K562 (cell line): ENCODE results near the gene CLCNKB. TPM values are rescaled to one million over a fixed set of nuclear protein-coding genes. Genes with fewer than 3 reads are reported as not detected.
A peak's percentile ranks its signal among the peaks of the same experiment; 100 is the strongest.

Source experiments
- DPF2 ChIP-seq: fragments of 450-650 bp; IDR thresholded peaks from 2 replicates; pipeline ENCODE4 v1.6.1; 2016
- ESRRA ChIP-seq: fragments of 450-650 bp; IDR thresholded peaks from 2 replicates; pipeline ENCODE4 v1.6.1; 2014; ENCODE audit warnings: low read depth, mild to moderate bottlenecking, moderate library complexity, borderline replicate concordance
- GTF3C2 ChIP-seq: IDR thresholded peaks from 3 replicates; pipeline ENCODE4 v1.6.1; 2011; ENCODE audit warnings: borderline replicate concordance, mild to moderate bottlenecking, moderate library complexity; ENCODE audit not compliant: insufficient read length; ENCODE audit errors: extremely low read depth
- HMG20A ChIP-seq: fragments of 450-650 bp; formaldehyde crosslinking; conservative IDR thresholded peaks from 2 replicates; pipeline ENCODE4 v1.4.0; 2020; ENCODE audit warnings: mild to moderate bottlenecking, mixed read lengths
- ID3 ChIP-seq, 2 experiments: fragments of 250-450 bp in 1 of 2; fragments of 450-650 bp in 1 of 2; sonication (Bioruptor Pico) in 1 of 2; IDR thresholded peaks; 2 replicates each; pipeline versions ENCODE4 v1.6.1 to v1.8.0; 2016 to 2021; ENCODE audit warnings: mild to moderate bottlenecking in 2 of 2, moderate library complexity in 2 of 2, missing compliant biosample characterization in 1 of 2, missing genetic modification characterization in 1 of 2
- NFE2L1 ChIP-seq: fragments of 450-650 bp; IDR thresholded peaks from 2 replicates; pipeline ENCODE4 v1.6.1; 2016; ENCODE audit warnings: missing genetic modification characterization, low read depth, mild to moderate bottlenecking, missing compliant biosample characterization, moderate library complexity, borderline replicate concordance
- NR2C2 ChIP-seq, 2 experiments: fragments of 200-800 bp in 1 of 2; sonication (Bioruptor generic) in 1 of 2; sonication (generic) in 1 of 2; formaldehyde crosslinking in 1 of 2; IDR thresholded peaks; 2 replicates each; pipeline versions ENCODE4 v1.6.1 to v1.8.0; 2016 to 2022; ENCODE audit warnings: mild to moderate bottlenecking in 1 of 2, missing compliant biosample characterization in 1 of 2, missing genetic modification characterization in 1 of 2, missing genetic modification reagents in 1 of 2
- SAFB2 ChIP-seq: fragments of 200-400 bp; formaldehyde crosslinking; IDR thresholded peaks from 2 replicates; pipeline ENCODE4 v1.6.1; 2018; ENCODE audit warnings: borderline replicate concordance, low read length, low read depth, moderate library complexity; ENCODE audit not compliant: severe bottlenecking
- SLC30A9 ChIP-seq: fragments of 250-450 bp; sonication (Bioruptor Pico); IDR thresholded peaks from 2 replicates; pipeline ENCODE4 v1.8.0; 2022; ENCODE audit warnings: mild to moderate bottlenecking, moderate library complexity
- ZFP36 ChIP-seq: fragments of 150-350 bp; IDR thresholded peaks from 2 replicates; pipeline ENCODE4 v1.6.1; 2018; ENCODE audit warnings: low read length, low read depth; ENCODE audit not compliant: partially characterized antibody
- ZNF184 ChIP-seq: sonication (generic); formaldehyde crosslinking; IDR thresholded peaks from 2 replicates; pipeline ENCODE4 v1.5.0; 2020; ENCODE audit warnings: missing genetic modification reagents
- ZNF311 ChIP-seq: fragments of 250-450 bp; sonication (Bioruptor Pico); IDR thresholded peaks from 2 replicates; pipeline ENCODE4 v1.4.0; 2020; ENCODE audit warnings: mild to moderate bottlenecking, moderate library complexity
- polyA plus RNA-seq, 8 experiments: library from polyadenylated mRNA; depleted of rRNA in 4 of 8; stranded (reverse) in 5 of 8; unstranded in 3 of 8; fragments of >200 nt; fragmentation: Nextera tagmentation in 2 of 8; fragmentation: Illumina TruSeq in 1 of 8; extraction: Ambion mirVana in 2 of 8; extraction: Trizol in 1 of 8; gene quantifications; 2 replicates each; pipeline versions ENCODE4 v1.2.1 to v1.2.3, GENCODE V29; 2011 to 2014; ENCODE audit warnings: inconsistent platforms in 1 of 8, missing spikeins in 1 of 8
- total RNA-seq, 7 experiments: library from RNA; depleted of rRNA in 6 of 7; stranded (reverse); fragments of >200 nt in 6 of 7; fragmentation: Illumina TruSeq in 2 of 7; extraction: Trizol in 2 of 7; gene quantifications; 2 replicates each; pipeline versions ENCODE4 v1.2.1 to v1.2.3, GENCODE V29; 2011 to 2021; ENCODE audit warnings: low replicate concordance in 1 of 7
- TF ChIP-seq, protein P1 (sequence below): fragments of 200-800 bp; sonication (Bioruptor generic); IDR thresholded peaks from 2 replicates; pipeline ENCODE4 v1.6.1; 2016; ENCODE audit warnings: missing genetic modification characterization, missing compliant biosample characterization
- TF ChIP-seq, protein P2 (sequence below): fragments of 250-450 bp; sonication (Bioruptor Pico); IDR thresholded peaks from 2 replicates; pipeline ENCODE4 v1.8.0; 2021; ENCODE audit warnings: moderate library complexity, mild to moderate bottlenecking, inconsistent platforms

The CLCNKB gene
- total and polyA plus RNA-seq, 9 of the 15 experiments (the other 6 are each of a cell fraction or from before 2014, with no cell fraction given), result 0.08 to 1.7 (median 0.64) TPM

DNA sequence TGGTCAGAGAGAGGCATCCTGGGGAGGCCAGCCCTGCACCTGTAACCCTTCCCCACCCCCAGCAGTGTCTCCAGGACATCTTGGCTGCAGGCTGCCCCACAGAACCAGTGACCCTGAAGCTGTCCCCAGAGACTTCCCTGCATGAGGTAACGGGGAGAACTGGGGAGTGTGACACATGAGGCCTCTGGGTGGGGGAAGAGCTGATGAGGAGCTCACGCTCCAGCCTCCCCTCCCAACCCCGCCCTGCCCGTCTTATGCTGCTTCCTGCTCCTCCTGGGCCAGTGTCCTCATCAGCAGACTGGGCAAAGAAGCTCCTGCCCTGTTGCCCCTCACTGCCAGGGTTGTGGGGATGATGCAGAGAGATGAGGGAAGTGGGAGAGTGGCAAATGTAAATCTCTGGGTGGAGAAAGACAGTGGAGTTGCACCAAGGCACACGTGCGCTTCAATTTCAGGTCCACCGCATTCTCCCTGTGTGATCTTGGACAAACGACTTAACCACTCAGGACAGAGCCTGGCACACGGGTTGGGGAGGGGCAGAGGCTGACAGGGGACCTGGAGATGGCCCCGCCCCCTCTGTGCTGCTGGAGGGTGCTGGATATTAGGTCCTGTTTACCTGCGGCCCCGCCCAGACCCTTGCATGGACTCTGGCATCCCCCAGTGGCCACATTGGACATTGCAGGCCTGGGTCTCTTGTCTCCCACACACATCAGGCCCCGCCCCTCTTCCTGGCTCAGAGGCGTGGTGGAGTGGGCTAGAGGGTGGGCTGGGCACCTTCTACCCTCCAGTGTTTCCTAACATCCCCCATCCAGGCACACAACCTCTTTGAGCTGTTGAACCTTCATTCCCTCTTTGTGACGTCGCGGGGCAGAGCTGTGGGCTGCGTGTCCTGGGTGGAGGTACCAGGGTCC lies 12.3 kb downstream of the CLCNKB start (continued):
- TF ChIP-seq, protein P1, sequence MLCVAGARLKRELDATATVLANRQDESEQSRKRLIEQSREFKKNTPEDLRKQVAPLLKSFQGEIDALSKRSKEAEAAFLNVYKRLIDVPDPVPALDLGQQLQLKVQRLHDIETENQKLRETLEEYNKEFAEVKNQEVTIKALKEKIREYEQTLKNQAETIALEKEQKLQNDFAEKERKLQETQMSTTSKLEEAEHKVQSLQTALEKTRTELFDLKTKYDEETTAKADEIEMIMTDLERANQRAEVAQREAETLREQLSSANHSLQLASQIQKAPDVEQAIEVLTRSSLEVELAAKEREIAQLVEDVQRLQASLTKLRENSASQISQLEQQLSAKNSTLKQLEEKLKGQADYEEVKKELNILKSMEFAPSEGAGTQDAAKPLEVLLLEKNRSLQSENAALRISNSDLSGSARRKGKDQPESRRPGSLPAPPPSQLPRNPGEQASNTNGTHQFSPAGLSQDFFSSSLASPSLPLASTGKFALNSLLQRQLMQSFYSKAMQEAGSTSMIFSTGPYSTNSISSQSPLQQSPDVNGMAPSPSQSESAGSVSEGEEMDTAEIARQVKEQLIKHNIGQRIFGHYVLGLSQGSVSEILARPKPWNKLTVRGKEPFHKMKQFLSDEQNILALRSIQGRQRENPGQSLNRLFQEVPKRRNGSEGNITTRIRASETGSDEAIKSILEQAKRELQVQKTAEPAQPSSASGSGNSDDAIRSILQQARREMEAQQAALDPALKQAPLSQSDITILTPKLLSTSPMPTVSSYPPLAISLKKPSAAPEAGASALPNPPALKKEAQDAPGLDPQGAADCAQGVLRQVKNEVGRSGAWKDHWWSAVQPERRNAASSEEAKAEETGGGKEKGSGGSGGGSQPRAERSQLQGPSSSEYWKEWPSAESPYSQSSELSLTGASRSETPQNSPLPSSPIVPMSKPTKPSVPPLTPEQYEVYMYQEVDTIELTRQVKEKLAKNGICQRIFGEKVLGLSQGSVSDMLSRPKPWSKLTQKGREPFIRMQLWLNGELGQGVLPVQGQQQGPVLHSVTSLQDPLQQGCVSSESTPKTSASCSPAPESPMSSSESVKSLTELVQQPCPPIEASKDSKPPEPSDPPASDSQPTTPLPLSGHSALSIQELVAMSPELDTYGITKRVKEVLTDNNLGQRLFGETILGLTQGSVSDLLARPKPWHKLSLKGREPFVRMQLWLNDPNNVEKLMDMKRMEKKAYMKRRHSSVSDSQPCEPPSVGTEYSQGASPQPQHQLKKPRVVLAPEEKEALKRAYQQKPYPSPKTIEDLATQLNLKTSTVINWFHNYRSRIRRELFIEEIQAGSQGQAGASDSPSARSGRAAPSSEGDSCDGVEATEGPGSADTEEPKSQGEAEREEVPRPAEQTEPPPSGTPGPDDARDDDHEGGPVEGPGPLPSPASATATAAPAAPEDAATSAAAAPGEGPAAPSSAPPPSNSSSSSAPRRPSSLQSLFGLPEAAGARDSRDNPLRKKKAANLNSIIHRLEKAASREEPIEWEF (CRISPR knock-in tag), result no peak
- TF ChIP-seq NFE2L1 (tag) (no peak), GTF3C2 (no peak), ESRRA (peak; percentile 51; the same call in 1 of the 2 replicates), ID3 (CRISPR knock-in tag; IDR thresholded peaks at IDR 0.05) (no peak), ID3 (tag; IDR thresholded peaks at IDR 0.05) (no peak), NR2C2 (CRISPR knock-in tag; IDR thresholded peaks at IDR 0.05) (peak; percentile 71; the same call in 1 of the 2 replicates), NR2C2 (tag; IDR thresholded peaks at IDR 0.05) (no peak), HMG20A (CRISPR knock-in tag) (no peak), ZNF311 (CRISPR knock-in tag) (no peak), SLC30A9 (CRISPR knock-in tag) (no peak), SAFB2 (no peak), ZFP36 (no peak), DPF2 (peak; percentile 68), ZNF184 (CRISPR knock-in tag) (no peak)
- TF ChIP-seq, protein P2, sequence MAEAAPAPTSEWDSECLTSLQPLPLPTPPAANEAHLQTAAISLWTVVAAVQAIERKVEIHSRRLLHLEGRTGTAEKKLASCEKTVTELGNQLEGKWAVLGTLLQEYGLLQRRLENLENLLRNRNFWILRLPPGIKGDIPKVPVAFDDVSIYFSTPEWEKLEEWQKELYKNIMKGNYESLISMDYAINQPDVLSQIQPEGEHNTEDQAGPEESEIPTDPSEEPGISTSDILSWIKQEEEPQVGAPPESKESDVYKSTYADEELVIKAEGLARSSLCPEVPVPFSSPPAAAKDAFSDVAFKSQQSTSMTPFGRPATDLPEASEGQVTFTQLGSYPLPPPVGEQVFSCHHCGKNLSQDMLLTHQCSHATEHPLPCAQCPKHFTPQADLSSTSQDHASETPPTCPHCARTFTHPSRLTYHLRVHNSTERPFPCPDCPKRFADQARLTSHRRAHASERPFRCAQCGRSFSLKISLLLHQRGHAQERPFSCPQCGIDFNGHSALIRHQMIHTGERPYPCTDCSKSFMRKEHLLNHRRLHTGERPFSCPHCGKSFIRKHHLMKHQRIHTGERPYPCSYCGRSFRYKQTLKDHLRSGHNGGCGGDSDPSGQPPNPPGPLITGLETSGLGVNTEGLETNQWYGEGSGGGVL, result no peak
